ENCODE measurements around the gene IL3RA. TPM values are rescaled to one million over a fixed set of nuclear protein-coding genes. Genes with fewer than 3 reads are reported as not detected.

The IL3RA gene
- total RNA-seq, 6 experiments from 2014 or later = 0.42 to 1.7 (median 0.69) TPM

- Histone ChIP-seq H3K4me3 (no peak overlapping the region), H3K27me3 (no peaks in the 10 kb centered on the region), H3K36me3 (peaks cover 0 to 25% (median 11%) of the 10 kb centered on the region in 4 donors), H3K9me3 (no peaks in the 10 kb centered on the region), H3K4me1 (no peaks in the 10 kb centered on the region), H3K27ac (no peak overlapping the region)
- intact Hi-C loops (cut with DNase I) = no loop called here
- no peak for ATAC-seq
- no peak for DNase-seq
- TF ChIP-seq CTCF (IDR thresholded peaks at IDR 0.05) (no peak), POLR2A (IDR thresholded peaks at IDR 0.05) (no peak)
These were observed 70.5 kb downstream of the IL3RA start for GRCh38 chrX:1407035-1407434.

- Histone ChIP-seq H3K9me3 (no peaks in the 10 kb centered on the region), H3K27me3 (no peaks in the 10 kb centered on the region), H3K4me3 (no peak overlapping the region), H3K27ac (no peak overlapping the region), H3K36me3 (peaks cover 0 to 14% (median 9%) of the 10 kb centered on the region in 4 donors), H3K4me1 (no peaks in the 10 kb centered on the region)
- TF ChIP-seq CTCF (IDR thresholded peaks at IDR 0.05) (no peak), POLR2A (IDR thresholded peaks at IDR 0.05) (no peak)
- DNase-seq = no peak
- peak in 1 of 4 donors; percentile 37 for ATAC-seq
- WGBS (ENCODE audit: insufficient coverage, low coverage, low lambda C conversion rate, missing lambda C conversion rate) = 67% methylated on average over 1 of the region's 12 CpGs
- intact Hi-C loops (cut with DNase I) = no loop called here
These were observed 74.7 kb downstream of the IL3RA start for GRCh38 chrX:1411326-1411725.

GRCh38 chrX:1412551-1413161, 76.1 kb downstream of the IL3RA start:
- Histone ChIP-seq H3K4me3 (no peak overlapping the region), H3K36me3 (peaks cover 0 to 14% (median 4%) of the 10 kb centered on the region in 4 donors), H3K4me1 (no peaks in the 10 kb centered on the region), H3K27me3 (no peaks in the 10 kb centered on the region), H3K27ac (no peak overlapping the region), H3K9me3 (no peaks in the 10 kb centered on the region)
- TF ChIP-seq CTCF (IDR thresholded peaks at IDR 0.05) (no peak), POLR2A (IDR thresholded peaks at IDR 0.05) (no peak)
- ATAC-seq (no peak), DNase-seq (no peak)
- WGBS (ENCODE audit: insufficient coverage, low coverage, low lambda C conversion rate, missing lambda C conversion rate) = 91% methylated on average over 7 of the region's 31 CpGs
- intact Hi-C loops (cut with DNase I) = no loop called here

- ATAC-seq (no peak), DNase-seq (no peak)
- intact Hi-C loops (cut with DNase I) = no loop called here
- H3K27ac ChIP-seq = no peak overlapping the region
- no peaks in the 10 kb centered on the region for H3K4me1 ChIP-seq
- no peaks in the 10 kb centered on the region for H3K9me3 ChIP-seq
- WGBS (ENCODE audit: insufficient coverage, low coverage, low lambda C conversion rate, missing lambda C conversion rate) = 40% methylated on average over 6 of the region's 15 CpGs
- no peak overlapping the region for H3K4me3 ChIP-seq
- TF ChIP-seq CTCF (IDR thresholded peaks at IDR 0.05) = no peak
- no peak for TF ChIP-seq POLR2A (IDR thresholded peaks at IDR 0.05)
- H3K27me3 ChIP-seq = no peaks in the 10 kb centered on the region
- H3K36me3 ChIP-seq = peaks cover 0 to 14% (median 2%) of the 10 kb centered on the region in 4 donors
These were observed 79.8 kb downstream of the IL3RA start for GRCh38 chrX:1416327-1416784.
